NCI-H2107 (cell line): ENCODE measurements around the gene SRGAP2B.
"Not testable (repeated sequence)": the region's sequence is repeated elsewhere in the genome, so short reads cannot be mapped to it uniquely, and the experiment has no call there.

Source experiments
- DNase-seq: peaks from one replicate; lab custom pipeline; 2025; lab: John Stamatoyannopoulos, UW

The SRGAP2B gene

DNA sequence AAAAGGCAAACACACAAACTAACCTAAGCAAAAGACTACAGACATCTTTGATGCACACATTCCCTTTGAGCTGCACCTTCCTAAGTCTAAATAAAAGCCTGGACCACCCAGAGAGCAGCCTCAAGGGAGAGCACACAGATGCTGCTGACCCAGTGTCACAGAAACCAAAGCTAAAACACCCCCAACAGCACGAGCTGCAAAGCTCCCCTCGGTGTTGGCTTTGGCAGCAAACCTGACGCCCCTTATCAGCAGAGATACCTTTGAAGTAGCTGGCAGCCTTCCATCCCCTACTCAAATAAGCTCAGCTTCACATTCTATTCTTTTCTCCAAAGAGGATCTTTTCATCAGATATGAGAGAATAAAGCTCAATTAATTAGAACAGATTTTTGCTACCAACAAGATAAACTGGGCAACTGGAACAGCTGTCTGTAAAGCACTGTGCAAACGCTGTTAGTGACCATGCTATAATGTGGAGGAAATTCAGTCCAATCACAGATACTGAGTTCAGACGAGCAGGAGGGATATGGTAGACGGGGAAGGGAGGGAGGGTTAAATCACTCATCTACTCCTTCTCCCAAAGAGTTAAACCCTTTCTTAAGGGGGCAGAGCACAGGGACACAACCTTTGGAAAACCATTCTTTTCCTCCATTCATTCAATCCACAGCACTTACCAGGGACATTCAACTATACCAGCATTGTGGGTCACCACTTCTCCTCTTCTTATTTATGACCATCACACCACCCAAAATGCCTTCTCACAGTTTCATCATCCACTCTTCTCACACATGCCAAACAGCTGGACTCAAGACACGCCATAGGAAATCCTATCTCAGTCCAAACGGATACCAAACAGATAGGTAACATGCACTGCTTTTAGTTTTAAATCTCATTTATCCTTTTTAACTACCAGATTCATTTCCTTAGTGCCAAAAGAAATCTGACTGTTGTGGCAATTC, 148.3 kb downstream of the SRGAP2B start:
- not testable (repeated sequence) for DNase-seq

DNA sequence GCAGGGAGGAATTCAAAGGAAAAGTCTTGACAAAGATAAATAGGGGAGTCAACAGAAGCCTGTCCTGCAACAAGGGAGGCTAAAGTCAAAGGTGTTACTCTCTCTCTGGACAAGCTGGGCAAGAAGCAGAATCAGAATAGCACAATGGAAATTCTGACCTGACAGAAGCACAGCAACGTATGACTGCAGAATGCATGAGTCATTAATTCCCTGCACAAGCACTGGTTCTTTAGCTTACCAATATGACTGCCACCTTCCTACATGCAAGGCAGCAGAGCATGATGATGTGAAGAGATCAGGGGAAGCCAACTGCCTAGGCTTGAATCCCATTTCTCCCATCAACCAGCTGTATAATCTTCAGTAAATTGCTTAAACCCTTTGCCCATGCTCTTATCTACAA, 153.4 kb downstream of the SRGAP2B start:
- DNase-seq, result not testable (repeated sequence)

DNA sequence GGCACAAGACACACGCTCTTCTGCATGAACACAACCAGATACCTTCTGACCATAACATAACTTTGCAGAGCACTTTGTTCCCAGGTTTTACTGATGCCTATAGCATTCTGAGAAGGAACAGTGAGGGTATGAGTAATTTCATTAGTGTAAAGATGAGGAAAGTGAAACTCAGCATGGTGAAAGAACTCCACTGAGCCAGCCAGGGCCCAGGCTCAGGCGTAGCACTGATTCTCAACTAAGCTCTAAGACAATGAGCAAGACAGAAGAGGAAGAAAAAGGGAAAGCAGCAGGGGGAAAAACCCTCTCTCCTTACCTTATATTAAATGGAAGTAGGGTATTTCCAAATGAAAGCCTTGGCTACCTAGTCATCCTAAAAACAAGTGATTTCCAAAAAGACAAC, 155.1 kb downstream of the SRGAP2B start:
- DNase-seq, result not testable (repeated sequence)

DNA sequence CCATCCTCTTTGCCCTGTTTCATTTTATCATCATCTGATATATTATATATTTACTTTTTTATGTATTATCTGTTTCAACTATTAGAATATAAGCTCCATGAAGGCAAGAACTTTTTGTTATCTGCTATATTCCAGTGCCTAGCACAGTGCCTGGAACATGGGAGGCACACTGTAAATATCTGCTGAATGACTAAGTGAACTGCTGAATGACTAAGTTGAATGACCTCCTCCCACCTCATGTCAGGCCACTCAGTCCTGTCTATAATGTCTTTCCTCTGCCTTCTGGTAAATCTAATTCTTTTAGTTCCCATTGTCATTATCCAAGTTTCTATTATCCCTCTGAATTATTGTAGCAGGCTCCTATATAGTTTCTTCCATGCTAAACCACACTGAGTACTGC, 156.5 kb downstream of the SRGAP2B start:
- DNase-seq, result not testable (repeated sequence)

- not testable (repeated sequence) for DNase-seq
These were observed 158.9 kb downstream of the SRGAP2B start for GRCh38 chr1:144936186-144936732.

DNA sequence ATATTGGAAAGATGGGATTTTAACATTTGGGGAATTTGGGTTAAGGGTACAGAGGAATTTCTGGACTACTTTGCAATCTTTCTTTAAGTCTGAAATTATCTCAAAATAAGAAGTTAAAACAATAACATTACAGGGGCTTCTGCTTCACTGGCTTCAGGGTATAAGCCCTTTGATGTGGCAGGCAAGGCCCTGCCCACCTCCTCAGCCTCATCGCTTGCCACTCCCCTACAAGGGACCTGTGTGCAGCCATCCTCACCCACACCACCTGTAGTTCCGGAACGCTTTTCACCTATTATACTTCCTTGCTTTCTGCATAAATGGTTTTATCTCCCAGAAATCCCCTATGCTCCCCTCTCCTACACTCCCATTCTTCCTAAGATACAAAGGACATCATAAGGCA, 159.8 kb downstream of the SRGAP2B start:
- DNase-seq, result not testable (repeated sequence)

DNA sequence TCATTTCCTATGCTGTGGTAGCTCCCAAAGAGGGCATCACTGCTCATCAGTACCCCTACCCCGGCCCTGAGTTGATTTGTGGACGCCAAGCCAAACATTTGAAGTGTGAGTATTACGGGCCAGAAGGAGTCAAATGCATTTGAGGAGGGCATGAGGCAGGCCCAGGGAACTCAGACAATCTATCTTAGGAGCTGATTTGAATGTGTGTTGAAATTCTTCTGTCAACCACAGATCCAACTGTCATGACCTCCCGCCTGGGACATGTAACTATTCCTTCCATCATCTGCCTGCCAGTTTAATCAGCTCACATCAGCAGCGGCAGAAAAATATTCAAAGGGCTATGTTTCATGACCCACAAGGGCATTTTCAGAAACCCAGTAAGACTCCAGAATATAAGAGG, 162.1 kb downstream of the SRGAP2B start:
- not testable (repeated sequence) for DNase-seq

GRCh38 chr1:144932153-144932552, 163.0 kb downstream of the SRGAP2B start:
- DNase-seq, result not testable (repeated sequence)

DNA sequence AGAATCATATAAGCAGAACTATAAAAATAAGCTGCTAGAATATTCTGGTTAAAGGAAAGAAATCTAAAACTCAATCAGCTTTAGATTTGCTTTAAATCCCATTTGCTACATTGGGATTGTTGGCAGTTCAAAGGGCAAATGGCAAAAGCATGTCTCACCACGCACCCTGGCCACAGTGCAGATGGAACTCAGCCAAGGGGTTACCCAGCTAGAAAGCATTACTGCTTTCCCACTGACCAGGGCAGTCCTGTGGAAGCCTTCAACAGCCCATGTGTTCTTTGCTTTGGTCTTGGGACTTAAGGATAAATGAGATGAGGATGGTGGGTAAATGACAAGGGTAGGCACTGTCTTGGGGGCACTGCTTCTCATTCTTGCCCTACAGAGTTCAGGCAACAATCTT, 163.6 kb downstream of the SRGAP2B start:
- not testable (repeated sequence) for DNase-seq

DNA sequence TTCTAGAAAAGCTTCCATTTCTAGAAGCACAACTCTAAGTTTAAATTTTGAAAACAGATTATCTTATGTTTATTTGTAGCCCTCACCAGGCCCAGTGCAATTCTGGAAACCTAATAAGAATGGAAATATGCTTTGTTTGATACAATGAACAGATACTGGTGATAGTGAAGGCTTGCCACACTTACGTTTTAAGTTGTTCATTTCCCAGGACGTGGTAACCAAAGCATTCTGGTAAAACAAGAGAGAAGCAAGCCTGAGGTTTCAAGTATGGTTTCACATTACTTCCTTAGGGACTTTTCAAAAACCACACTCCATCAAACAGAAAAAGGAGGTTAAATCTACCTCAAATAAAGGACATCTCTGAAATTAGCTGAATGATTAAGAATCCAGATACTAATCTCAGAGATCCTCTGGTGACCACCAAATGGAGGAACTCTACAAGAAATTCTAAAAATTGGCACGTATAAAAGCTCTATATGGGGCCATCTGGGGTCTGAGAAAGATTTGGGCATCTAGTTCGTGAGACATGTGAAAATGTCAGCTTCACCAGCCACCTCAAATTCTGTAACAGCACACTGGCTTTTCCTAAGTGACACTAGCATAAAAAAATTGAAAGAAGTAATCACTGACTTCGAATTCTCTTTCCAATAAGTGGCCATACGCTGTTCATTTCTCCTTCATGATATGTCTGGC, 164.9 kb downstream of the SRGAP2B start:
- not testable (repeated sequence) for DNase-seq

- not testable (repeated sequence) for DNase-seq
These were observed 167.8 kb downstream of the SRGAP2B start for GRCh38 chr1:144927292-144927691.

DNA sequence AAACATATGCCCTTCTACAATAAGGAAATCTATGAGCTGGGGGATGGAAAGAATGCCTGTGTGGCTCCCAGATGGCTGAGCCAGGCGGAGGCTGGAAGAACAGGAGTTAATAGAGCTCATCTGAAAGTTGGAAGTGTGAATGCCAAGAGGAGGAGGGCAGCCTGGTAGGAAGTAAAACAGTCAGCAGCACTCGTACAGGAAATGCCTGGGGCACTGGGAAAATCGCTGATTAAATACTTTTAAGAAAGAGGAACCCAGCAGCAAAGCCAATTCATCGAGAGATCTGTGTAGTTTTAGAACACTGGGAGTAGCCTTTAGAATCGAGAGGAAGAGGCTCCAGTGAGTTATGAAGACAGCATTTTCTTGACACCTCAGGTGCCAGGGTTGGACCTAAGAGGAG, 171.5 kb downstream of the SRGAP2B start:
- not testable (repeated sequence) for DNase-seq

DNA sequence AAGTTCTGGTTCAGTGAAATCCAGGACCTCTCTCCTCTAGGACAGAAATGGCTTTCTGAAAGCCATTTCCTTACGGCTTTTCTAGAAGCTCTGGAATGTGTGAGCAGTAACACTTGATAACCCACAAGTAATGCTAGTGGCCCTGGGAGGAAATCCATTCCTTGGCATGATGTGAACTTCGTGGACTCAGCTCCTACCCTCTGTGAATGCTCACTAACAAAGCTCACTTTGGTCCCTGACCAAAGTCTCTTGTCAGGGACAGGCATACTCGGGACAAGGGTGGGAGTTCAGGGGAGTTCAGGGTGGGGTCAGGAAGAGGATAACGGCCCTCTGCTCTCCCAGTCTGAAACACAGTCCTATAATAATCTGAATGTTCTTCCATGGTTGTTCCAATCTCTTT, 172.3 kb downstream of the SRGAP2B start:
- DNase-seq, result not testable (repeated sequence)

- DNase-seq, result not testable (repeated sequence)
These were observed 176.0 kb downstream of the SRGAP2B start for GRCh38 chr1:144919106-144919505.

- DNase-seq, result not testable (repeated sequence)
These were observed 177.0 kb downstream of the SRGAP2B start for GRCh38 chr1:144918027-144918603.

DNA sequence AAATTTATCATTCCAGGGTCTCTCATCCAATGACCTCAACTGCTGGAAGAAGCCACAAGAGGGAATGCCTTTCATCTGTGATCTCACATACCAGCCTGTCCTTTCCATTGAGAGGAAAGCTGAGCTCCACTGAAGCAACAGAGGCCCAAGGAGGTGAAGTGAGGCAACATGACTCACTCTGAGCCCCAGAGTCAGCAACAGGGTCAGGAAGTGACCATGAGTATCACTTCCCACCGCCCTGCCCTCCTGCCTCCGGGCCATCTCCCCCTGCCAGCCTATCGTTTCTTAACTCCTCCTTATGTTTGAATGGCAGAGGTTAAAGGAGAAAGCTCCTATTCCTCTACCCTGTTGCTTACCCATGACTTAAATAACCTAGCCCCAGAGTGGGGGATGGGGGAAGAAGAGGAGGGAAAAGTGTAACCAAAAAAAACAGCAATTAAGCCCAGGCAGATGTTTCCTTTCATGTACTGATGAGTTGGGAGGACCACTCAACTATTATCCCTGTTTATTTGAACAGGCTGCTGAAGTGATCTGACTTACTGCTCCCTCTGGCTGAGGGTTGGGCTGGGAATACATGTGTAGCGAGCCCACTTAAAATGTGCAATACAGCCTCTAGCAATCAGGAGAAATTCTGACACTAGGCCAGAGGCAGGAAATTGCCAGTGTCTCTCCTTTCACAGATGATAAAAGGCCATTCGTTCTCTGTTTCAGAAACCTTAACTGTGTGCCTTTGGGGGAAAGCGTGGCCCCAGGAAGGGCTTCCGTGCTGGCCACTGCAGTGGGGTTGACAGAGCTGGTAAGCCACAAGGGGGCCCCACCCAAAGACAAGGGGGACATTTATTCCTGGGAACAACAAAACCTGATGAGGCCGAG, 177.7 kb downstream of the SRGAP2B start:
- DNase-seq, result not testable (repeated sequence)

- DNase-seq, result not testable (repeated sequence)
These were observed 181.0 kb downstream of the SRGAP2B start for GRCh38 chr1:144913977-144914734.

DNA sequence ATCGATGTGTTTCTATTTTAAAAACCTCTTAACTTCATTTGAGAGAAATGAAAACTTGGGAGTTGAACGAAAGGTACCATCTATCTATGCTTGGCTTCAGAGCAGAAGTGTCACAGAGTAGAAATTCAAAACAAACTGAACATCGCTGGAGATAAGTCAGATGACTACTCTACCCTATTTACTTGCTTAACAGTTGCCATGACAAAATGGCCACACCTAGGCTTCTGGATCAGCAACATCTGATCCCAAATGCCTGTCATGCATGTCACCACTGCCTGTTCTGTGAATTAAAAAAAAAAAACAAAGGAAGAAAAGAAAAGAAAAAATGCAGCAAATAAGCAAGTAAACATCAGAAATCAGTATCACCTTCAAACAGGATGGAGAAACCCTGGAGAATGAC, 181.7 kb downstream of the SRGAP2B start:
- not testable (repeated sequence) for DNase-seq

GRCh38 chr1:144910729-144911128, 184.4 kb downstream of the SRGAP2B start:
- DNase-seq, result not testable (repeated sequence)

- not testable (repeated sequence) for DNase-seq
These were observed 194.3 kb downstream of the SRGAP2B start for GRCh38 chr1:144900841-144901240.
